ENCODE measurements around the gene CPXM2. TPM values are rescaled to one million over a fixed set of nuclear protein-coding genes. Genes with fewer than 3 reads are reported as not detected.

CPXM2 gene
- total RNA-seq, 3 donors from 2014 or later (not counting 1 experiment from before 2014, with no cell fraction given) = not detected

- no peaks in the 10 kb centered on the region for H3K27me3 ChIP-seq (ENCODE audit: control insufficient read depth, insufficient read depth, low read length)
- intact Hi-C loops (cut with micrococcal nuclease) = no loop called here
- H3K4me3 ChIP-seq (ENCODE audit: low read length) = no peak overlapping the region
- DNase-seq (no peak), ATAC-seq (no peak)
- H3K27ac ChIP-seq (ENCODE audit: low read length) = no peak overlapping the region
- H3K27me3 Mint-ChIP-seq (ENCODE audit: low read depth in 2 of 2) = no peaks in the 10 kb centered on the region
- peak overlapping the region in 1 of 2 donors; percentile 62 for H3K27ac Mint-ChIP-seq
- peaks cover 18% of the 10 kb centered on the region for H3K4me1 ChIP-seq (ENCODE audit: control insufficient read depth, insufficient read depth, low read length)
- no peak for TF ChIP-seq CTCF (IDR thresholded peaks at IDR 0.05)
- H3K9me3 Mint-ChIP-seq = peaks cover 0 to 2% of the 10 kb centered on the region in 2 donors
- WGBS (ENCODE audit: insufficient coverage) = 70% methylated on average over 10 of the region's 10 CpGs
- H3K36me3 ChIP-seq (ENCODE audit: control insufficient read depth, insufficient read depth, low read length) = no peaks in the 10 kb centered on the region
- peaks cover 47 to 55% of the 10 kb centered on the region in 2 donors for H3K4me1 Mint-ChIP-seq
- H3K4me3 Mint-ChIP-seq = no peak overlapping the region
- no peaks in the 10 kb centered on the region for H3K36me3 Mint-ChIP-seq
- no peaks in the 10 kb centered on the region for H3K9me3 ChIP-seq (ENCODE audit: control insufficient read depth, insufficient read depth, low read length)
Measured at GRCh38 chr10:123904834-123905409, 13.3 kb upstream of the CPXM2 start.

- peaks cover 2 to 3% of the 10 kb centered on the region in 2 donors for H3K9me3 Mint-ChIP-seq
- H3K4me1 Mint-ChIP-seq = peaks cover 38 to 42% of the 10 kb centered on the region in 2 donors
- ATAC-seq (no peak), DNase-seq (no peak)
- whole genome bisulfite sequencing (ENCODE audit: insufficient coverage) = 82% methylated on average over 3 of the region's 5 CpGs
- Histone ChIP-seq H3K4me3 (ENCODE audit: low read length) (no peak overlapping the region), H3K36me3 (ENCODE audit: control insufficient read depth, insufficient read depth, low read length) (no peaks in the 10 kb centered on the region), H3K4me1 (ENCODE audit: control insufficient read depth, insufficient read depth, low read length) (peaks cover 18% of the 10 kb centered on the region), H3K27ac (ENCODE audit: low read length) (no peak overlapping the region), H3K27me3 (ENCODE audit: control insufficient read depth, insufficient read depth, low read length) (no peaks in the 10 kb centered on the region), H3K9me3 (ENCODE audit: control insufficient read depth, insufficient read depth, low read length) (no peaks in the 10 kb centered on the region)
- H3K4me3 Mint-ChIP-seq = no peak overlapping the region
- H3K36me3 Mint-ChIP-seq = no peaks in the 10 kb centered on the region
- intact Hi-C loops (cut with micrococcal nuclease) = no loop called here
- no peak overlapping the region for H3K27ac Mint-ChIP-seq
- no peak for TF ChIP-seq CTCF (IDR thresholded peaks at IDR 0.05)
- no peaks in the 10 kb centered on the region for H3K27me3 Mint-ChIP-seq (ENCODE audit: low read depth in 2 of 2)
Measured at GRCh38 chr10:123903621-123904020, 12.0 kb upstream of the CPXM2 start.

- no peak for TF ChIP-seq CTCF (IDR thresholded peaks at IDR 0.05)
- WGBS (ENCODE audit: insufficient coverage) = 91% methylated on average over 4 of the region's 4 CpGs
Measured at GRCh38 chr10:123901621-123902020, 10.0 kb upstream of the CPXM2 start.

GRCh38 chr10:123897146-123897545 is 5.5 kb upstream of the CPXM2 start:
- Histone ChIP-seq H3K9me3 (ENCODE audit: control insufficient read depth, insufficient read depth, low read length) (no peaks in the 10 kb centered on the region), H3K27ac (ENCODE audit: low read length) (no peak overlapping the region), H3K4me3 (ENCODE audit: low read length) (no peak overlapping the region), H3K4me1 (ENCODE audit: control insufficient read depth, insufficient read depth, low read length) (no peaks in the 10 kb centered on the region), H3K27me3 (ENCODE audit: control insufficient read depth, insufficient read depth, low read length) (no peaks in the 10 kb centered on the region), H3K36me3 (ENCODE audit: control insufficient read depth, insufficient read depth, low read length) (no peaks in the 10 kb centered on the region)
- intact Hi-C loops (cut with micrococcal nuclease) = no loop called here
- ATAC-seq = no peak
- no peak for TF ChIP-seq CTCF (IDR thresholded peaks at IDR 0.05)
- Mint-ChIP-seq H3K4me1 (no peaks in the 10 kb centered on the region), H3K27me3 (ENCODE audit: low read depth in 2 of 2) (peaks cover 13 to 22% of the 10 kb centered on the region in 2 donors), H3K4me3 (no peak overlapping the region), H3K27ac (no peak overlapping the region), H3K36me3 (no peaks in the 10 kb centered on the region), H3K9me3 (peaks cover 2 to 3% of the 10 kb centered on the region in 2 donors)
- 53% methylated on average over 2 of the region's 4 CpGs for WGBS (ENCODE audit: insufficient coverage)
- DNase-seq = no peak

More at GRCh38 chr10:123901621-123902020, 10.0 kb upstream of the CPXM2 start:
- H3K36me3 Mint-ChIP-seq = no peaks in the 10 kb centered on the region
- no peak overlapping the region for H3K4me3 Mint-ChIP-seq
- no peak overlapping the region for H3K27ac Mint-ChIP-seq
- no peak for ATAC-seq
- peaks cover 19 to 23% of the 10 kb centered on the region in 2 donors for H3K4me1 Mint-ChIP-seq
- H3K27me3 ChIP-seq (ENCODE audit: control insufficient read depth, insufficient read depth, low read length) = no peaks in the 10 kb centered on the region
- intact Hi-C loops (cut with micrococcal nuclease) = no loop called here
- no peaks in the 10 kb centered on the region for H3K9me3 ChIP-seq (ENCODE audit: control insufficient read depth, insufficient read depth, low read length)
- peaks cover 2 to 3% of the 10 kb centered on the region in 2 donors for H3K9me3 Mint-ChIP-seq
- H3K4me3 ChIP-seq (ENCODE audit: low read length) = no peak overlapping the region
- H3K27ac ChIP-seq (ENCODE audit: low read length) = no peak overlapping the region
- no peaks in the 10 kb centered on the region for H3K36me3 ChIP-seq (ENCODE audit: control insufficient read depth, insufficient read depth, low read length)
- peaks cover 0 to 3% of the 10 kb centered on the region in 2 donors for H3K27me3 Mint-ChIP-seq (ENCODE audit: low read depth in 2 of 2)
- no peak for DNase-seq
- H3K4me1 ChIP-seq (ENCODE audit: control insufficient read depth, insufficient read depth, low read length) = no peaks in the 10 kb centered on the region
